HEK293T (cell line): Measurements from ENCODE around the gene SKOR1.

Experiments
- BHLHE40 ChIP-seq: fragments of 450-650 bp; IDR thresholded peaks from 2 replicates; pipeline ENCODE4 v1.6.1; 2016; ENCODE audit warnings: mild to moderate bottlenecking, moderate library complexity, borderline replicate concordance
- ELF4 ChIP-seq: fragments of 450-650 bp; IDR thresholded peaks from 2 replicates; pipeline ENCODE4 v1.6.1; 2017; ENCODE audit warnings: antibody characterized with exemption
- FOXA1 ChIP-seq: fragments of 450-650 bp; IDR thresholded peaks from 2 replicates; pipeline ENCODE4 v1.6.1; 2016; ENCODE audit warnings: mild to moderate bottlenecking
- FOXK2 ChIP-seq: fragments of 450-650 bp; IDR thresholded peaks from 2 replicates; pipeline ENCODE4 v1.6.1; 2016; ENCODE audit warnings: mild to moderate bottlenecking
- FOXM1 ChIP-seq: fragments of 450-650 bp; IDR thresholded peaks from 2 replicates; pipeline ENCODE4 v1.6.1; 2017; ENCODE audit warnings: mild to moderate bottlenecking, borderline replicate concordance
- LEF1 ChIP-seq: fragments of 450-650 bp; IDR thresholded peaks from 2 replicates; pipeline ENCODE4 v1.6.1; 2017; ENCODE audit warnings: mild to moderate bottlenecking, borderline replicate concordance
- NFRKB ChIP-seq: fragments of 450-650 bp; IDR thresholded peaks from 2 replicates; pipeline ENCODE4 v1.6.1; 2016; ENCODE audit warnings: mild to moderate bottlenecking, moderate library complexity
- SP1 ChIP-seq: fragments of 450-650 bp; IDR thresholded peaks from 2 replicates; pipeline ENCODE4 v1.6.1; 2017
- TARDBP ChIP-seq: fragments of 450-650 bp; IDR thresholded peaks from 2 replicates; pipeline ENCODE4 v1.6.1; 2016

- TF ChIP-seq TARDBP (no peak), SP1 (no peak), FOXM1 (no peak), FOXK2 (no peak), ELF4 (no peak), FOXA1 (no peak), BHLHE40 (no peak), LEF1 (no peak), NFRKB (no peak)
These were observed 41.1 kb upstream of the SKOR1 start for GRCh38 chr15:67784090-67784781.
